Measurements from ENCODE around the gene CNOT2.

DNA sequence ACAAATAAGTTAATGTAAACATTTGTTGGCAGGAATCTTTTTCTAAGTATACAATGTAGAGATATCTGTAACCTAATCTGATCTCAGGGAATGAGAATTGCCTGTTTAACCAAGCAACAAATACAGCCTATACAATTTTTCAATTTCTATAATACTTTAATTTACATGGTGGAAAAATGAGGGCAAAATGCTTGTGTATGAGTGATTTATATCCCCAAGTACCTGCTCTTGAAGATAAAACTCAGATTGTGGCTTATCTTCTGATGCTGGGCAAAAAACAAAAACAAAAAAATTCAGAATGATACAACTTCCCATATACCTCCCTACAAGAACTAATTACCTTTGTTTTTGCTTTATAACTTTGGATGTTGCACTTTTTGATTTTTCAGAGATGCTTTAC lies 2.2 kb downstream of the CNOT2 start:
- TF ChIP-seq POLR2A (IDR thresholded peaks at IDR 0.05; ENCODE audit: extremely low read depth, insufficient read length) (no peak), MYC (IDR thresholded peaks at IDR 0.05; ENCODE audit: low read depth, low read length) (no peak)
